Measurements from ENCODE around the gene CLK2.

GRCh38 chr1:155304558-155305063 is 31.3 kb upstream of the CLK2 start:
- TF ChIP-seq POLR2A (IDR thresholded peaks at IDR 0.05) (no peak), EP300 (IDR thresholded peaks at IDR 0.05) (no peak), POLR2AphosphoS5 (IDR thresholded peaks at IDR 0.05) (no peak)
